ENCODE data around the gene PLTP. TPM values are rescaled to one million over a fixed set of nuclear protein-coding genes. Genes with fewer than 3 reads are reported as not detected.
A peak's percentile ranks its signal among the peaks of the same experiment; 100 is the strongest.

The PLTP gene
- total RNA-seq, 4 donors from 2014 or later, result 74.7 to 713 (median 134) TPM

DNA sequence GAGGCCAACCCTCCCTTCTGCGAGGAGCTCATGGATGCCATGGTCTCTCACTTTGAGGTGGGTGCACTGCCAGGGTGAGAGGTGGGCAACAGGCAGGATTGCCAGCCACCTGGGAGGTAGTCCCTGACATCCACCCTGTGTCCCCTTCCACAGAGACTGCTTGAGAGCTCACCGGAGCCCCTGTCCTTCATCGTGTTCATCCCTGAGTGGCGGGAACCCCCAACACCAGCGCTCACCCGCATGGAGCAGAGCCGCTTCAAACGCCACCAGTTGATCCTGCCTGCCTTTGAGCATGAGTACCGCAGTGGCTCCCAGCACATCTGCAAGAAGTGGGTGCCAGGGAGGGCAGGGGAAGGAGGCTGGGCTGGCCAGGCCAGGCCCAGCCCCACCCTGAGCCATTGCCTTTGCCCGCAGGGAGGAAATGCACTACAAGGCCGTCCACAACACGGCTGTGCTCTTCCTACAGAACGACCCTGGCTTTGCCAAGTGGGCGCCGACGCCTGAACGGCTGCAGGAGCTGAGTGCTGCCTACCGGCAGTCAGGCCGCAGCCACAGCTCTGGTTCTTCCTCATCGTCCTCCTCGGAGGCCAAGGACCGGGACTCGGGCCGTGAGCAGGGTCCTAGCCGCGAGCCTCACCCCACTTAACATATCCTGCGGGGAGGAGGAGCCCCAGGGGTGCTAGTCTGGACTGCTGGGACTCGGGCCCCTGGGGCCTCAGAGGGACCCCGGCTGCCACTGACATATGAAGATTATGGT lies 35.3 kb upstream of the PLTP start:
- Histone ChIP-seq H3K4me3 (no peak overlapping the region), H3K36me3 (peaks cover 3 to 100% (median 68%) of the 10 kb centered on the region in 3 donors), H3K27ac (peak overlapping the region in 2 of 4 donors; percentile 72 to 82), H3K9me3 (no peaks in the 10 kb centered on the region), H3K4me1 (peaks cover 0 to 26% (median 2%) of the 10 kb centered on the region in 4 donors), H3K27me3 (no peaks in the 10 kb centered on the region)
- WGBS, 2 donors, result 78 to 79% methylated on average over 24 to 28 of the region's 29 CpGs
- no peak for TF ChIP-seq EP300 (IDR thresholded peaks at IDR 0.05)
- no peak for TF ChIP-seq POLR2A (IDR thresholded peaks at IDR 0.05)
- TF ChIP-seq, protein P1, sequence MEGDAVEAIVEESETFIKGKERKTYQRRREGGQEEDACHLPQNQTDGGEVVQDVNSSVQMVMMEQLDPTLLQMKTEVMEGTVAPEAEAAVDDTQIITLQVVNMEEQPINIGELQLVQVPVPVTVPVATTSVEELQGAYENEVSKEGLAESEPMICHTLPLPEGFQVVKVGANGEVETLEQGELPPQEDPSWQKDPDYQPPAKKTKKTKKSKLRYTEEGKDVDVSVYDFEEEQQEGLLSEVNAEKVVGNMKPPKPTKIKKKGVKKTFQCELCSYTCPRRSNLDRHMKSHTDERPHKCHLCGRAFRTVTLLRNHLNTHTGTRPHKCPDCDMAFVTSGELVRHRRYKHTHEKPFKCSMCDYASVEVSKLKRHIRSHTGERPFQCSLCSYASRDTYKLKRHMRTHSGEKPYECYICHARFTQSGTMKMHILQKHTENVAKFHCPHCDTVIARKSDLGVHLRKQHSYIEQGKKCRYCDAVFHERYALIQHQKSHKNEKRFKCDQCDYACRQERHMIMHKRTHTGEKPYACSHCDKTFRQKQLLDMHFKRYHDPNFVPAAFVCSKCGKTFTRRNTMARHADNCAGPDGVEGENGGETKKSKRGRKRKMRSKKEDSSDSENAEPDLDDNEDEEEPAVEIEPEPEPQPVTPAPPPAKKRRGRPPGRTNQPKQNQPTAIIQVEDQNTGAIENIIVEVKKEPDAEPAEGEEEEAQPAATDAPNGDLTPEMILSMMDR (IDR thresholded peaks at IDR 0.05), result no peak
- no peak for DNase-seq (ENCODE audit: low spot score in 2 of 2)

DNA sequence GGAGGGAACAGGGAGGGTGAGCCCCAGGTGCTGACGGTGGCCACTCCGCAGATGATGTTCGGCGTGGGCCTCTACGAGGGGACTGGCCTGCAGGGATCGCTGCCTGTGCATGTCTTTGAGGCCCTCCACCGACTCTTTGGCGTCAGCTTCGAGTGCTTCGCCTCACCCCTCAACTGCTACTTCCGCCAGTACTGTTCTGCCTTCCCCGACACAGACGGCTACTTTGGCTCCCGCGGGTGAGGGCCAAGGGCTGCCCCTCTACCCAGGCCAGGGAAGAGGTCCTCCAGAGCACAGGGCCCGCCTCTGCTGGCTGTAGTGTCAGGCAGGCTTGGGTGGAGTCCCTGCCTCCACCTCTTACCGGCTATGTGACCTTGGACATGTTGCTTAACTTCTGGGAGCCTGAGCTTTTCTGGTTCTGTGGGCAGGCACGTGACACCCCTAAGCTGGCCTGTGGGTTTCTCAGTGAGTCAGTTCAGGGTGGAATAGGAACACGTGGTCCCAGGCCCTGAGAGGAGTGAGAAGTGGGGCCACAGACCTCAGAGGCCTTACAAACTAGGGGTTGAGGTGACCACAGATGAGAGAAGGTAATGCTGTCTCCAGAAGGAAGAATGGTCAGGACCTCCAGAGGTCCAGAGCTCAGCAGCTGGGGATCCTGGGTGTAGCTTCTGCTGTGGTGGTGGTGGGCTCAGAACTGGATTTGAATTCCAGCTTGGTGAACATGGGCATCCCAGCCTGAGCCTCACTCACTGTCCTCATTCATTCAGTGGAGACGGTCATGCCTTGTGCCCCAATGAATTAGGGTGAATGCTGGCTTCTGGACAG lies 34.4 kb upstream of the PLTP start:
- peak; percentile 50 to 85 for TF ChIP-seq EP300 (IDR thresholded peaks at IDR 0.05)
- TF ChIP-seq POLR2A (IDR thresholded peaks at IDR 0.05), result peak in 1 of 2 donors; percentile 18
- TF ChIP-seq, protein P1 (IDR thresholded peaks at IDR 0.05), result no peak
- H3K27ac ChIP-seq, result peak overlapping the region in 3 of 4 donors; percentile 30 to 82 (median 72)
- DNase-seq (ENCODE audit: low spot score in 2 of 2), result peak in 1 of 2 donors; percentile 88
- H3K36me3 ChIP-seq, result peaks cover 0 to 100% (median 60%) of the 10 kb centered on the region in 3 donors
- H3K4me3 ChIP-seq, result no peak overlapping the region
- H3K9me3 ChIP-seq, result no peaks in the 10 kb centered on the region
- H3K27me3 ChIP-seq, result no peaks in the 10 kb centered on the region
- peaks cover 0 to 26% (median 2%) of the 10 kb centered on the region in 4 donors for H3K4me1 ChIP-seq
- 72 to 85% methylated on average over 15 to 20 of the region's 20 CpGs for WGBS, 2 donors

- Histone ChIP-seq H3K36me3 (peaks cover 4 to 100% (median 59%) of the 10 kb centered on the region in 3 donors), H3K9me3 (no peaks in the 10 kb centered on the region), H3K4me3 (no peak overlapping the region), H3K27ac (peak overlapping the region in 2 of 4 donors; percentile 72 to 82), H3K27me3 (no peaks in the 10 kb centered on the region), H3K4me1 (peaks cover 0 to 26% (median 2%) of the 10 kb centered on the region in 4 donors)
- no peak for DNase-seq (ENCODE audit: low spot score in 2 of 2)
- no peak for TF ChIP-seq POLR2A (IDR thresholded peaks at IDR 0.05)
- no peak for TF ChIP-seq EP300 (IDR thresholded peaks at IDR 0.05)
- TF ChIP-seq, protein P1 (IDR thresholded peaks at IDR 0.05), result no peak
- WGBS, 2 donors, result 77 to 86% methylated on average over 11 to 13 of the region's 13 CpGs
These were observed 33.8 kb upstream of the PLTP start for GRCh38 chr20:45945678-45946148.

- WGBS, 2 donors, result 86 to 89% methylated on average over 19 of the region's 19 CpGs
- H3K27ac ChIP-seq, result peak overlapping the region in 1 of 4 donors; percentile 82
- H3K36me3 ChIP-seq, result peaks cover 9 to 100% (median 60%) of the 10 kb centered on the region in 3 donors
These were observed 33.2 kb upstream of the PLTP start for GRCh38 chr20:45944965-45945677.

More at GRCh38 chr20:45944965-45945677, 33.2 kb upstream of the PLTP start:
- TF ChIP-seq EP300 (IDR thresholded peaks at IDR 0.05), result no peak
- no peak for TF ChIP-seq POLR2A (IDR thresholded peaks at IDR 0.05)
- TF ChIP-seq, protein P1 (IDR thresholded peaks at IDR 0.05), result no peak
- Histone ChIP-seq H3K27me3 (no peaks in the 10 kb centered on the region), H3K4me3 (no peak overlapping the region), H3K9me3 (no peaks in the 10 kb centered on the region), H3K4me1 (peaks cover 0 to 26% (median 2%) of the 10 kb centered on the region in 4 donors)
- no peak for DNase-seq (ENCODE audit: low spot score in 2 of 2)
